DND-41 (cell line): Measurements from ENCODE around the gene STARD13.

ENCODE experiments used
- ATAC-seq: fragments of 200-7000 bp; cut with Tn5 transposase; 3 replicates; pipeline ENCODE4 v1.9.1; 2021; ENCODE audit warnings: low read depth; ENCODE audit not compliant: insufficient read depth
- DNase-seq: peaks from one replicate; pipeline ENCODE4 v3.0.0-alpha.2; 2020
- H2AFZ ChIP-seq: 2 replicates; pipeline ENCODE4 v1.6.0; 2012; ENCODE audit warnings: low read depth, low read length
- H3K27ac ChIP-seq: 2 replicates; pipeline ENCODE4 v1.5.1; 2012; ENCODE audit warnings: low read length, inconsistent platforms
- H3K27me3 ChIP-seq: fragments of 200-600 bp; sonication (generic); 2 replicates; pipeline ENCODE4 v1.6.0; 2012; ENCODE audit warnings: low read length, mild to moderate bottlenecking, inconsistent platforms; ENCODE audit not compliant: insufficient read depth, poor library complexity
- H3K36me3 ChIP-seq: 2 replicates; pipeline ENCODE4 v1.5.1; 2012; ENCODE audit warnings: low read length, inconsistent platforms; ENCODE audit not compliant: insufficient read depth
- H3K4me1 ChIP-seq: 2 replicates; pipeline ENCODE4 v1.5.1; 2012; ENCODE audit warnings: mild to moderate bottlenecking, low read length; ENCODE audit not compliant: insufficient read depth
- H3K4me2 ChIP-seq: 2 replicates; pipeline ENCODE4 v1.6.0; 2012; ENCODE audit warnings: mild to moderate bottlenecking, moderate library complexity, low read length, inconsistent platforms; ENCODE audit not compliant: insufficient read depth
- H3K4me3 ChIP-seq, 2 experiments: fragments of 200-600 bp in 1 of 2; shearing (Covaris generic) in 1 of 2; 2 replicates each; pipeline ENCODE4 v1.5.1; 2012 to 2016; ENCODE audit warnings: inconsistent platforms in 2 of 2, low read length in 2 of 2, mild to moderate bottlenecking in 2 of 2, low read depth in 1 of 2, moderate library complexity in 1 of 2
- H3K79me2 ChIP-seq: 2 replicates; pipeline ENCODE4 v1.6.0; 2012; ENCODE audit warnings: low read length, inconsistent platforms; ENCODE audit not compliant: insufficient read depth
- H3K9ac ChIP-seq: 2 replicates; pipeline ENCODE4 v1.6.0; 2012; ENCODE audit warnings: low read depth, mild to moderate bottlenecking, inconsistent platforms, low read length, moderate library complexity
- H3K9me3 ChIP-seq: 2 replicates; pipeline ENCODE4 v1.5.1; 2012; ENCODE audit warnings: low read length, moderate library complexity, mild to moderate bottlenecking, inconsistent platforms; ENCODE audit not compliant: insufficient read depth, severe bottlenecking
- H4K20me1 ChIP-seq: 2 replicates; pipeline ENCODE4 v1.6.0; 2012; ENCODE audit warnings: low read length; ENCODE audit not compliant: insufficient read depth
- CTCF ChIP-seq: IDR thresholded peaks from 2 replicates; pipeline ENCODE4 v1.5.1; 2012; ENCODE audit warnings: borderline replicate concordance, low read length, moderate library complexity, mild to moderate bottlenecking; ENCODE audit not compliant: poor library complexity, severe bottlenecking; ENCODE audit errors: extremely low read depth
- EZH2 ChIP-seq: IDR thresholded peaks from 3 replicates; pipeline ENCODE4 v1.6.1; 2012; ENCODE audit warnings: borderline replicate concordance, low read depth, mild to moderate bottlenecking, moderate library complexity, low read length, inconsistent platforms; ENCODE audit not compliant: severe bottlenecking

Gene STARD13

GRCh38 chr13:33116321-33117010 lies 169.1 kb downstream of the STARD13 start:
- Histone ChIP-seq H3K4me2 (no peak overlapping the region), H3K36me3 (no peaks in the 10 kb centered on the region), H3K27me3 (no peaks in the 10 kb centered on the region), H3K4me1 (no peaks in the 10 kb centered on the region), H3K9ac (no peak overlapping the region), H4K20me1 (no peaks in the 10 kb centered on the region), H3K79me2 (no peaks in the 10 kb centered on the region), H3K9me3 (no peaks in the 10 kb centered on the region), H3K4me3 (no peak overlapping the region), H3K27ac (no peak overlapping the region), H2AFZ (no peak overlapping the region)
- ATAC-seq (no peak), DNase-seq (no peak)
- TF ChIP-seq EZH2 (no peak), CTCF (no peak)

GRCh38 chr13:33115274-33115673 lies 170.3 kb downstream of the STARD13 start:
- Histone ChIP-seq H3K9ac (no peak overlapping the region), H3K9me3 (no peaks in the 10 kb centered on the region), H4K20me1 (no peaks in the 10 kb centered on the region), H3K4me2 (no peak overlapping the region), H3K27ac (no peak overlapping the region), H2AFZ (no peak overlapping the region), H3K4me1 (no peaks in the 10 kb centered on the region), H3K27me3 (no peaks in the 10 kb centered on the region), H3K4me3 (no peak overlapping the region), H3K79me2 (no peaks in the 10 kb centered on the region), H3K36me3 (no peaks in the 10 kb centered on the region)
- DNase-seq (no peak), ATAC-seq (no peak)
- TF ChIP-seq CTCF (no peak), EZH2 (no peak)

DNA sequence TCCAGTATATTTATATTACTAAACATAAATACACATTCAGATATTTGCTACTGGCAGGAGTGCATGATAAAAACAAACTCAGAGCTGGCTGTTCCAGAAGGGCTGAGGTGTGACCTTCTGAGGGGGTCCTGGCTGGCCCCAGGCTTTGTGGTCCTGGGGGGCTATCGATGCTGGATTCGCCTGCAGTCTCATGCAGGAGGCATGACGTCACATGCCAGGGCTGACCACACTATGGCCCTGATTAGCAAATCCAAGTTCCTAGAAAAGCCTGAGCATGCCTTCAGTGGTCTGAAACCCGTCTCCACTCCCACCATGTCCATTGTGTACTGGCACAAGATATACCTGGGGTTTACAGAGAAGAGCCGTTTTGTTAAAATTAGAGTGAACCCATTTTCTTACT lies 171.4 kb downstream of the STARD13 start:
- no peak overlapping the region for H3K4me3 ChIP-seq
- no peak overlapping the region for H3K9ac ChIP-seq
- TF ChIP-seq EZH2 (no peak), CTCF (no peak)
- H3K9me3 ChIP-seq, result no peaks in the 10 kb centered on the region
- no peaks in the 10 kb centered on the region for H3K36me3 ChIP-seq
- H4K20me1 ChIP-seq, result no peaks in the 10 kb centered on the region
- ATAC-seq (no peak), DNase-seq (no peak)
- H3K4me2 ChIP-seq, result no peak overlapping the region
- H3K27ac ChIP-seq, result no peak overlapping the region
- no peak overlapping the region for H2AFZ ChIP-seq
- H3K4me1 ChIP-seq, result no peaks in the 10 kb centered on the region
- H3K79me2 ChIP-seq, result no peaks in the 10 kb centered on the region
- no peaks in the 10 kb centered on the region for H3K27me3 ChIP-seq
